H1 (cell line): ENCODE results near the gene FGF19. TPM values are rescaled to one million over a fixed set of nuclear protein-coding genes. Genes with fewer than 3 reads are reported as not detected.

Source experiments
- RAD21 ChIP-seq, 2 experiments: IDR thresholded peaks in 1 of 2; conservative IDR thresholded peaks in 1 of 2; 2 replicates each; pipeline ENCODE4 v1.6.1; 2011; ENCODE audit warnings: low read depth in 2 of 2, low read length in 2 of 2, improper control_type of control experiment in 1 of 2, inconsistent platforms in 1 of 2, mild to moderate bottlenecking in 1 of 2, moderate library complexity in 1 of 2
- polyA plus RNA-seq, 7 experiments: library from polyadenylated mRNA; depleted of rRNA in 3 of 7; stranded (reverse) in 5 of 7; unstranded in 2 of 7; fragments of >200 nt in 5 of 7; fragments of 200-250 nt in 2 of 7; gene quantifications; 1 replicate in 5 of 7; 2 replicates in 1 of 7; 4 replicates in 1 of 7; pipeline versions ENCODE4 v1.2.1 to v1.2.3, GENCODE V29; 2011 to 2013; ENCODE audit warnings: missing spikeins in 2 of 7, mixed read lengths in 2 of 7
- total RNA-seq: library from RNA; stranded (reverse); fragmentation: NEBNext Ultra II Directional; extraction: Animal tissue kit (Norgen Biotek cat#: 25700); gene quantifications from 2 replicates; pipeline ENCODE4 v1.2.1, GENCODE V29; 2021
- TF ChIP-seq, protein P1 (sequence below): IDR thresholded peaks from 2 replicates; pipeline ENCODE4 v1.6.1; 2012; ENCODE audit warnings: inconsistent platforms

Gene FGF19
- total and polyA plus RNA-seq, 2 of the 8 experiments (the other 6 are each of a cell fraction or from before 2014, with no cell fraction given) = 9.6 to 14.8 TPM

DNA sequence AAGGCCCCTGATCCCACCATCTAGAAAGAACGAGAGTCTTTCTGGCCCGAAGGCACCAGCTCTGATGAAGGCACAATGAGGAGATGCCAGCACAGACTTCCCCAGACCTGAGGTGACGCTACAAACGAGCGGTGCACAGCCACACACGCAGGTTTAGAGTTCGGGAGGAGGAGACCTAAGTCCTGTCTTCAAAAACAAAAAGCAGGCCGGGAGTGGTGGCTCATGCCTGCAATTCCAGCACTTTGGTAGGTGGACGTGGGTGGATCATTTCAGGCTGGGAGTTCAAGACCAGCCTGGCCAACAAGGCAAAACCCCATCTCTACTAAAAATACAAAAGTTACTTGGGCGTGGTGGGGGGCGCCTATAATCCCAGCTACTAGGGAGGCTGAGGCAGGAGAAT, 38.2 kb downstream of the FGF19 start (continued):
- no peak for TF ChIP-seq RAD21 (IDR thresholded peaks at IDR 0.05 in 1 of 2, conservative IDR thresholded peaks at IDR 0.05 in 1 of 2; ENCODE audit: low read depth in 2 of 2, low read length in 2 of 2)
- TF ChIP-seq, protein P1, sequence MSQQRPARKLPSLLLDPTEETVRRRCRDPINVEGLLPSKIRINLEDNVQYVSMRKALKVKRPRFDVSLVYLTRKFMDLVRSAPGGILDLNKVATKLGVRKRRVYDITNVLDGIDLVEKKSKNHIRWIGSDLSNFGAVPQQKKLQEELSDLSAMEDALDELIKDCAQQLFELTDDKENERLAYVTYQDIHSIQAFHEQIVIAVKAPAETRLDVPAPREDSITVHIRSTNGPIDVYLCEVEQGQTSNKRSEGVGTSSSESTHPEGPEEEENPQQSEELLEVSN = no peak
- TF ChIP-seq, all 59 proteins: peak for 0
